Endodermal cell (in vitro differentiated cells): ENCODE measurements around the gene VWA3B. TPM values are rescaled to one million over a fixed set of nuclear protein-coding genes. Genes with fewer than 3 reads are reported as not detected.

Source experiments
- DNase-seq: peaks from one replicate; pipeline ENCODE4 v3.0.0-alpha.2; 2017
- H3K27ac ChIP-seq: 2 replicates; pipeline ENCODE4 v1.5.1; 2013; ENCODE audit warnings: mild to moderate bottlenecking, low read depth, low read length, moderate library complexity
- H3K27me3 ChIP-seq: 2 replicates; pipeline ENCODE4 v1.6.1; 2013; ENCODE audit warnings: mild to moderate bottlenecking, low read length, moderate library complexity; ENCODE audit not compliant: insufficient read depth, control insufficient read depth, poor library complexity, severe bottlenecking
- H3K36me3 ChIP-seq: 2 replicates; pipeline ENCODE4 v1.7.0; 2013; ENCODE audit warnings: mild to moderate bottlenecking, low read length, moderate library complexity; ENCODE audit not compliant: control insufficient read depth, insufficient read depth
- H3K4me1 ChIP-seq: one replicate; pipeline ENCODE4 v1.7.0; 2013; ENCODE audit warnings: low read length; ENCODE audit not compliant: control insufficient read depth, insufficient read depth
- H3K4me3 ChIP-seq: 2 replicates; pipeline ENCODE4 v1.5.1; 2013; ENCODE audit warnings: mild to moderate bottlenecking, low read length, moderate library complexity
- H3K9ac ChIP-seq: 2 replicates; pipeline ENCODE4 v1.6.1; 2013; ENCODE audit warnings: mild to moderate bottlenecking, low read length, moderate library complexity; ENCODE audit not compliant: poor library complexity, severe bottlenecking; ENCODE audit errors: extremely low read depth
- H3K9me3 ChIP-seq: 2 replicates; pipeline ENCODE4 v1.6.1; 2013; ENCODE audit warnings: mild to moderate bottlenecking, low read length, moderate library complexity; ENCODE audit not compliant: control insufficient read depth
- H3K27ac Mint-ChIP-seq: 2 replicates; pipeline ENCODE4 v1.8.0; 2020; ENCODE audit warnings: mixed read lengths
- H3K27me3 Mint-ChIP-seq: 2 replicates; pipeline ENCODE4 v1.8.0; 2021; ENCODE audit warnings: mild to moderate bottlenecking, mixed read lengths; ENCODE audit not compliant: insufficient read depth
- H3K36me3 Mint-ChIP-seq: 2 replicates; pipeline ENCODE4 v1.8.0; 2020; ENCODE audit warnings: low read depth, mixed read lengths
- H3K4me1 Mint-ChIP-seq: 2 replicates; pipeline ENCODE4 v1.8.0; 2020; ENCODE audit warnings: mixed read lengths
- H3K4me3 Mint-ChIP-seq: 2 replicates; pipeline ENCODE4 v1.8.0; 2020; ENCODE audit warnings: mild to moderate bottlenecking, moderate library complexity, mixed read lengths
- H3K9me3 Mint-ChIP-seq: 2 replicates; pipeline ENCODE4 v1.8.0; 2020; ENCODE audit warnings: mild to moderate bottlenecking, mixed read lengths
- CTCF ChIP-seq: fragments of 200-600 bp; sonication (generic); conservative IDR thresholded peaks from 2 replicates; pipeline ENCODE4 v1.5.0; 2021; ENCODE audit warnings: antibody characterized with exemption, mild to moderate bottlenecking
- WGBS, 2 experiments: methylation state at CpG; one replicate each; pipeline versions ENCODE4 v1.1.5 to v1.1.7; 2013; ENCODE audit warnings: missing lambda C conversion rate in 2 of 2, mixed read lengths in 1 of 2; ENCODE audit not compliant: insufficient coverage in 1 of 2, insufficient read length in 1 of 2; 5-methylcytosine and 5-hydroxymethylcytosine counted together
- total RNA-seq, 2 donors: library from RNA; stranded (reverse); fragmentation: NEBNext Ultra II Directional in 1 of 2; extraction: Animal tissue kit (Norgen Biotek cat#: 25700) in 1 of 2; gene quantifications; 2 replicates in 1 of 2; 3 replicates in 1 of 2; pipeline ENCODE4 v1.2.1, GENCODE V29; 2021

VWA3B gene
- total RNA-seq, 2 donors from 2014 or later: 0.38 to 0.64 TPM

- Histone ChIP-seq H3K4me3 (peak overlapping the region; percentile 57), H3K9ac (no peak overlapping the region), H3K4me1 (peaks cover 11% of the 10 kb centered on the region), H3K36me3 (no peaks in the 10 kb centered on the region), H3K9me3 (peaks cover 20% of the 10 kb centered on the region), H3K27me3 (peaks cover 14% of the 10 kb centered on the region), H3K27ac (no peak overlapping the region)
- peaks cover 20% of the 10 kb centered on the region for H3K27me3 Mint-ChIP-seq
- H3K4me3 Mint-ChIP-seq: no peak overlapping the region
- peaks cover 22% of the 10 kb centered on the region for H3K9me3 Mint-ChIP-seq
- no peak for DNase-seq
- TF ChIP-seq CTCF: no peak
- H3K36me3 Mint-ChIP-seq: peaks cover 5% of the 10 kb centered on the region
- H3K4me1 Mint-ChIP-seq: peaks cover 16% of the 10 kb centered on the region
- WGBS, 2 experiments: 92% methylated on average over 1 of the region's 1 CpG; no CpG with 5 or more reads in 1 of the 2 experiments
- no peak overlapping the region for H3K27ac Mint-ChIP-seq
Measured at GRCh38 chr2:98091738-98092137, 4.8 kb downstream of the VWA3B start.

- peaks cover 9% of the 10 kb centered on the region for H3K27me3 Mint-ChIP-seq
- TF ChIP-seq CTCF: no peak
- no peak overlapping the region for H3K9ac ChIP-seq
- no peak overlapping the region for H3K4me3 ChIP-seq
- H3K9me3 ChIP-seq: peaks cover 27% of the 10 kb centered on the region
- no peaks in the 10 kb centered on the region for H3K36me3 ChIP-seq
- H3K9me3 Mint-ChIP-seq: peaks cover 28% of the 10 kb centered on the region
- peaks cover 16% of the 10 kb centered on the region for H3K4me1 Mint-ChIP-seq
- peaks cover 5% of the 10 kb centered on the region for H3K36me3 Mint-ChIP-seq
- no peak for DNase-seq
- H3K4me1 ChIP-seq: peaks cover 11% of the 10 kb centered on the region
- H3K27ac ChIP-seq: no peak overlapping the region
- H3K27me3 ChIP-seq: peaks cover 3% of the 10 kb centered on the region
- no peak overlapping the region for H3K4me3 Mint-ChIP-seq
- 98 to 100% methylated on average over 1 to 3 of the region's 3 CpGs for WGBS, 2 experiments
- H3K27ac Mint-ChIP-seq: no peak overlapping the region
Measured at GRCh38 chr2:98093146-98093545, 6.2 kb downstream of the VWA3B start.

- peaks cover 11% of the 10 kb centered on the region for H3K4me1 ChIP-seq
- H3K4me3 ChIP-seq: no peak overlapping the region
- H3K9ac ChIP-seq: no peak overlapping the region
- no peak overlapping the region for H3K4me3 Mint-ChIP-seq
- H3K27ac ChIP-seq: no peak overlapping the region
- peaks cover 27% of the 10 kb centered on the region for H3K9me3 ChIP-seq
- peaks cover 6% of the 10 kb centered on the region for H3K27me3 Mint-ChIP-seq
- H3K36me3 Mint-ChIP-seq: peaks cover 5% of the 10 kb centered on the region
- 100% methylated on average over 2 of the region's 5 CpGs for WGBS, 2 experiments
- H3K4me1 Mint-ChIP-seq: peaks cover 16% of the 10 kb centered on the region
- H3K27ac Mint-ChIP-seq: no peak overlapping the region
- H3K27me3 ChIP-seq: no peaks in the 10 kb centered on the region
- DNase-seq: no peak
- no peaks in the 10 kb centered on the region for H3K36me3 ChIP-seq
- no peak for TF ChIP-seq CTCF
- peaks cover 28% of the 10 kb centered on the region for H3K9me3 Mint-ChIP-seq
Measured at GRCh38 chr2:98093611-98094010, 6.6 kb downstream of the VWA3B start.
